Effector memory CD8-positive, alpha-beta T cell (primary cell): ENCODE data around the gene ART5.
"Not testable (repeated sequence)": the region's sequence is repeated elsewhere in the genome, so short reads cannot be mapped to it uniquely, and the experiment has no call there.

ENCODE experiments used
- ATAC-seq: fragments of 150-1000 bp; cut with Tn5 transposase; replicated peaks from 2 replicates; pipeline ENCODE4 v1.10.0; 2021; ENCODE audit warnings: mild to moderate bottlenecking, moderate library complexity
- DNase-seq, 3 experiments: peaks; one replicate each; pipeline ENCODE4 v3.0.0; 2021
- H3K27ac Mint-ChIP-seq, 2 donors: one replicate each; pipeline ENCODE4 v1.8.0; 2022; ENCODE audit warnings: mild to moderate bottlenecking in 2 of 2, mixed read lengths in 2 of 2, moderate library complexity in 2 of 2
- H3K27me3 Mint-ChIP-seq, 2 donors: one replicate each; pipeline ENCODE4 v1.8.0; 2022; ENCODE audit warnings: mixed read lengths in 2 of 2
- H3K36me3 Mint-ChIP-seq: one replicate; pipeline ENCODE4 v1.8.0; 2022; ENCODE audit warnings: mild to moderate bottlenecking, moderate library complexity, mixed read lengths; ENCODE audit not compliant: insufficient read depth
- H3K4me1 Mint-ChIP-seq, 2 donors: one replicate each; pipeline ENCODE4 v1.8.0; 2022; ENCODE audit warnings: low read depth in 2 of 2, mixed read lengths in 2 of 2
- H3K4me3 Mint-ChIP-seq, 2 donors: one replicate each; pipeline ENCODE4 v1.8.0; 2022; ENCODE audit warnings: mild to moderate bottlenecking in 2 of 2, mixed read lengths in 2 of 2, moderate library complexity in 2 of 2
- H3K9me3 Mint-ChIP-seq, 2 donors: one replicate each; pipeline ENCODE4 v1.8.0; 2022; ENCODE audit warnings: mixed read lengths in 2 of 2

Gene ART5

GRCh38 chr11:3605283-3605662 lies 36.5 kb downstream of the ART5 start:
- H3K27me3 Mint-ChIP-seq: peaks cover 0 to 2% of the 10 kb centered on the region in 2 donors
- no peak for ATAC-seq
- no peak overlapping the region for H3K4me3 Mint-ChIP-seq
- DNase-seq: no peak
- H3K36me3 Mint-ChIP-seq: no peaks in the 10 kb centered on the region
- H3K4me1 Mint-ChIP-seq: no peaks in the 10 kb centered on the region
- no peaks in the 10 kb centered on the region for H3K9me3 Mint-ChIP-seq
- no peak overlapping the region for H3K27ac Mint-ChIP-seq

- Mint-ChIP-seq H3K27me3 (peaks cover 6 to 10% of the 10 kb centered on the region in 2 donors), H3K27ac (no peak overlapping the region)
Measured at GRCh38 chr11:3604167-3604566, 37.6 kb downstream of the ART5 start.

GRCh38 chr11:3600201-3600600 lies 41.6 kb downstream of the ART5 start:
- ATAC-seq, H3K27ac Mint-ChIP-seq, DNase-seq, H3K9me3 Mint-ChIP-seq, H3K36me3 Mint-ChIP-seq, H3K4me3 Mint-ChIP-seq, H3K4me1 Mint-ChIP-seq: not testable (repeated sequence)
- peaks cover 23 to 38% of the 10 kb centered on the region in 2 donors for H3K27me3 Mint-ChIP-seq

More at GRCh38 chr11:3604167-3604566, 37.6 kb downstream of the ART5 start:
- no peaks in the 10 kb centered on the region for H3K36me3 Mint-ChIP-seq
- DNase-seq (no peak), ATAC-seq (no peak)
- no peak overlapping the region for H3K4me3 Mint-ChIP-seq
- H3K4me1 Mint-ChIP-seq: no peaks in the 10 kb centered on the region
- no peaks in the 10 kb centered on the region for H3K9me3 Mint-ChIP-seq

- not testable (repeated sequence) for H3K27ac Mint-ChIP-seq, DNase-seq, H3K4me3 Mint-ChIP-seq, H3K9me3 Mint-ChIP-seq, H3K36me3 Mint-ChIP-seq, ATAC-seq, H3K4me1 Mint-ChIP-seq
- H3K27me3 Mint-ChIP-seq: peaks cover 23 to 38% of the 10 kb centered on the region in 2 donors
Measured at GRCh38 chr11:3597743-3598142, 44.0 kb downstream of the ART5 start.

- not testable (repeated sequence) for H3K4me3 Mint-ChIP-seq, DNase-seq, H3K36me3 Mint-ChIP-seq, H3K27ac Mint-ChIP-seq, ATAC-seq, H3K9me3 Mint-ChIP-seq, H3K4me1 Mint-ChIP-seq
- peaks cover 24 to 28% of the 10 kb centered on the region in 2 donors for H3K27me3 Mint-ChIP-seq
Measured at GRCh38 chr11:3591326-3591725, 50.5 kb downstream of the ART5 start.

- H3K27me3 Mint-ChIP-seq: peaks cover 20 to 23% of the 10 kb centered on the region in 2 donors
Measured at GRCh38 chr11:3590193-3590592, 51.6 kb downstream of the ART5 start.

GRCh38 chr11:3588776-3589175 lies 53.0 kb downstream of the ART5 start:
- H3K4me1 Mint-ChIP-seq, DNase-seq, ATAC-seq, H3K27ac Mint-ChIP-seq, H3K36me3 Mint-ChIP-seq, H3K4me3 Mint-ChIP-seq, H3K9me3 Mint-ChIP-seq: not testable (repeated sequence)
- peaks cover 28 to 33% of the 10 kb centered on the region in 2 donors for H3K27me3 Mint-ChIP-seq

More at GRCh38 chr11:3590193-3590592, 51.6 kb downstream of the ART5 start:
- not testable (repeated sequence) for ATAC-seq, H3K4me1 Mint-ChIP-seq, H3K9me3 Mint-ChIP-seq, DNase-seq, H3K27ac Mint-ChIP-seq, H3K36me3 Mint-ChIP-seq, H3K4me3 Mint-ChIP-seq
